ENCODE measurements around the gene DTNB. TPM values are rescaled to one million over a fixed set of nuclear protein-coding genes. Genes with fewer than 3 reads are reported as not detected.

The DTNB gene
- total and polyA plus RNA-seq, 2 donors (not counting 1 experiment from before 2014, with no cell fraction given), result 5.1 to 5.4 TPM

GRCh38 chr2:25376750-25377621 is 296.4 kb downstream of the DTNB start:
- Histone ChIP-seq H3K4me2 (ENCODE audit: extremely low read depth, insufficient read depth, low read length) (peak overlapping the region; percentile 97), H3K9me3 (ENCODE audit: control insufficient read depth, insufficient read depth, low read depth, low read length) (no peaks in the 10 kb centered on the region), H3K4me3 (replicated peaks in 1 of 4; ENCODE audit: control extremely low read depth in 1 of 4, insufficient read depth in 1 of 4, low read depth in 3 of 4, low read length in 4 of 4) (peak overlapping the region; percentile 21 to 45 (median 34)), H3K27me3 (ENCODE audit: control insufficient read depth, insufficient read depth, low read length) (no peaks in the 10 kb centered on the region), H3K36me3 (ENCODE audit: control insufficient read depth, insufficient read depth, low read length) (no peaks in the 10 kb centered on the region), H2AFZ (ENCODE audit: low read length) (peak overlapping the region; percentile 46), H4K20me1 (ENCODE audit: control insufficient read depth, extremely low read depth, insufficient read depth, low read length) (no peaks in the 10 kb centered on the region), H3K4me1 (ENCODE audit: control insufficient read depth, extremely low read depth, insufficient read depth, low read length) (no peaks in the 10 kb centered on the region), H3K79me2 (ENCODE audit: control insufficient read depth, insufficient read depth, low read length) (no peaks in the 10 kb centered on the region), H3K9ac (ENCODE audit: insufficient read depth, low read length) (peak overlapping the region; percentile 16), H3K27ac (ENCODE audit: insufficient read depth, low read length) (no peak overlapping the region)
- TF ChIP-seq EZH2 (IDR thresholded peaks at IDR 0.05; ENCODE audit: low read length, missing control alignments) (no peak), CTCF (conservative IDR thresholded peaks at IDR 0.05 in 1 of 2, IDR thresholded peaks at IDR 0.05 in 1 of 2; ENCODE audit: low read depth in 1 of 2, low read length in 2 of 2) (peak; percentile 64 to 80)
- peak; percentile 77 to 86 for DNase-seq (ENCODE audit: low read depth in 2 of 2)

GRCh38 chr2:25375989-25376545 is 297.3 kb downstream of the DTNB start:
- Histone ChIP-seq H3K9me3 (ENCODE audit: control insufficient read depth, insufficient read depth, low read depth, low read length) (no peaks in the 10 kb centered on the region), H3K27me3 (ENCODE audit: control insufficient read depth, insufficient read depth, low read length) (no peaks in the 10 kb centered on the region), H3K9ac (ENCODE audit: insufficient read depth, low read length) (no peak overlapping the region), H3K4me2 (ENCODE audit: extremely low read depth, insufficient read depth, low read length) (no peak overlapping the region), H3K27ac (ENCODE audit: insufficient read depth, low read length) (no peak overlapping the region), H4K20me1 (ENCODE audit: control insufficient read depth, extremely low read depth, insufficient read depth, low read length) (no peaks in the 10 kb centered on the region), H3K4me1 (ENCODE audit: control insufficient read depth, extremely low read depth, insufficient read depth, low read length) (no peaks in the 10 kb centered on the region), H3K36me3 (ENCODE audit: control insufficient read depth, insufficient read depth, low read length) (no peaks in the 10 kb centered on the region), H3K4me3 (replicated peaks in 1 of 4; ENCODE audit: control extremely low read depth in 1 of 4, insufficient read depth in 1 of 4, low read depth in 3 of 4, low read length in 4 of 4) (peak overlapping the region in 2 of 4 experiments; percentile 33 to 45), H3K79me2 (ENCODE audit: control insufficient read depth, insufficient read depth, low read length) (no peaks in the 10 kb centered on the region), H2AFZ (ENCODE audit: low read length) (no peak overlapping the region)
- TF ChIP-seq CTCF (conservative IDR thresholded peaks at IDR 0.05 in 1 of 2, IDR thresholded peaks at IDR 0.05 in 1 of 2; ENCODE audit: low read depth in 1 of 2, low read length in 2 of 2), result no peak
- TF ChIP-seq EZH2 (IDR thresholded peaks at IDR 0.05; ENCODE audit: low read length, missing control alignments), result no peak
- no peak for DNase-seq (ENCODE audit: low read depth in 2 of 2)

- H3K4me3 ChIP-seq (replicated peaks in 1 of 4; ENCODE audit: control extremely low read depth in 1 of 4, insufficient read depth in 1 of 4, low read depth in 3 of 4, low read length in 4 of 4), result no peak overlapping the region
- no peak overlapping the region for H3K4me2 ChIP-seq (ENCODE audit: extremely low read depth, insufficient read depth, low read length)
- no peak overlapping the region for H2AFZ ChIP-seq (ENCODE audit: low read length)
- H3K27me3 ChIP-seq (ENCODE audit: control insufficient read depth, insufficient read depth, low read length), result no peaks in the 10 kb centered on the region
- no peaks in the 10 kb centered on the region for H4K20me1 ChIP-seq (ENCODE audit: control insufficient read depth, extremely low read depth, insufficient read depth, low read length)
- no peaks in the 10 kb centered on the region for H3K36me3 ChIP-seq (ENCODE audit: control insufficient read depth, insufficient read depth, low read length)
- no peaks in the 10 kb centered on the region for H3K9me3 ChIP-seq (ENCODE audit: control insufficient read depth, insufficient read depth, low read depth, low read length)
- H3K79me2 ChIP-seq (ENCODE audit: control insufficient read depth, insufficient read depth, low read length), result no peaks in the 10 kb centered on the region
- TF ChIP-seq CTCF (conservative IDR thresholded peaks at IDR 0.05 in 1 of 2, IDR thresholded peaks at IDR 0.05 in 1 of 2; ENCODE audit: low read depth in 1 of 2, low read length in 2 of 2) (no peak), EZH2 (IDR thresholded peaks at IDR 0.05; ENCODE audit: low read length, missing control alignments) (no peak)
- no peak overlapping the region for H3K27ac ChIP-seq (ENCODE audit: insufficient read depth, low read length)
- H3K9ac ChIP-seq (ENCODE audit: insufficient read depth, low read length), result no peak overlapping the region
- DNase-seq (ENCODE audit: low read depth in 2 of 2), result no peak
- no peaks in the 10 kb centered on the region for H3K4me1 ChIP-seq (ENCODE audit: control insufficient read depth, extremely low read depth, insufficient read depth, low read length)
Observed at GRCh38 chr2:25375371-25375988, 297.9 kb downstream of the DTNB start.

Data from fibroblast of lung (primary cell).